K562 (cell line): ENCODE measurements around the gene ITGA6. TPM values are rescaled to one million over a fixed set of nuclear protein-coding genes. Genes with fewer than 3 reads are reported as not detected.

Experiments used
- ATAC-seq: fragments of 200-7000 bp; cut with Tn5 transposase; 3 replicates; pipeline ENCODE4 v1.9.1; 2020; ENCODE audit warnings: moderate library complexity
- BruUV-seq: library from RNA; stranded (reverse); fragments of 400-500 nt; replicated peaks from 2 replicates; lab custom pipeline; 2021; lab: Mats Ljungman, UMichigan
- CTCF ChIA-PET: fragments of 300-600 bp; formaldehyde crosslinking; extraction: SDS; loops from one replicate; lab custom pipeline; 2021; ENCODE audit warnings: low intra/inter-chr PET ratio; lab: Yijun Ruan, JAX
- POLR2A ChIA-PET: fragments of 300-600, 350-650 bp; sonication (Branson Sonifier 250); formaldehyde crosslinking; extraction: SDS; loops from one replicate; lab custom pipeline; 2021; ENCODE audit warnings: antibody characterized with exemption, inconsistent platforms; lab: Yijun Ruan, JAX
- DNase-seq, 4 experiments: peaks; one replicate each; pipeline versions ENCODE4 v3.0.0 to v3.0.0-alpha.2; 2011 to 2018; ENCODE audit warnings: low spot score in 3 of 4, mixed read lengths in 3 of 4; ENCODE audit errors: extremely low read depth in 1 of 4
- FAIRE-seq: peaks from 2 replicates; lab custom pipeline; 2011; peaks lifted over from hg19 to GRCh38; lab: Jason Lieb, UNC
- H2AFZ ChIP-seq: 2 replicates; pipeline ENCODE4 v1.6.0; 2011; ENCODE audit warnings: low read depth, low read length, control low read depth, inconsistent platforms
- H3K27ac ChIP-seq: fragments of 200-600 bp; 3 replicates; pipeline ENCODE4 v1.8.0; 2011; ENCODE audit warnings: low read depth, mild to moderate bottlenecking, control low read depth, inconsistent platforms, low read length, moderate library complexity, mixed read lengths; ENCODE audit errors: extremely low read depth
- H3K27me3 ChIP-seq, 2 experiments: fragments of 300-600 bp in 1 of 2; 2 replicates in 1 of 2; 3 replicates in 1 of 2; pipeline versions ENCODE4 v1.6.0 to v1.8.0; 2011; ENCODE audit warnings: inconsistent platforms in 2 of 2, low read length in 2 of 2, mild to moderate bottlenecking in 1 of 2, mixed read lengths in 1 of 2, moderate library complexity in 1 of 2; ENCODE audit not compliant: control insufficient read depth in 2 of 2, insufficient read depth in 2 of 2
- H3K36me3 ChIP-seq: fragments of 300-600 bp; 3 replicates; pipeline ENCODE4 v1.8.0; 2011; ENCODE audit warnings: mild to moderate bottlenecking, low read length, inconsistent platforms; ENCODE audit not compliant: control insufficient read depth, insufficient read depth
- H3K4me1 ChIP-seq, 2 experiments: fragments of 200-600 bp in 1 of 2; replicated peaks in 1 of 2; 2 replicates in 1 of 2; 3 replicates in 1 of 2; pipeline versions ENCODE4 v1.5.1 to v1.8.0; 2011; ENCODE audit warnings: inconsistent platforms in 2 of 2, low read length in 2 of 2, mild to moderate bottlenecking in 1 of 2, mixed read lengths in 1 of 2, moderate library complexity in 1 of 2; ENCODE audit not compliant: control insufficient read depth in 2 of 2, insufficient read depth in 2 of 2
- H3K4me2 ChIP-seq: 2 replicates; pipeline ENCODE4 v1.6.1; 2011; ENCODE audit warnings: low read length, control low read depth, inconsistent platforms, mixed read lengths; ENCODE audit not compliant: insufficient read depth
- H3K4me3 ChIP-seq: fragments of 200-600 bp; sonication (generic), shearing (Covaris generic); 2 replicates; pipeline ENCODE4 v1.5.1; 2016; ENCODE audit warnings: control low read depth, inconsistent platforms
- H3K79me2 ChIP-seq: fragments of 200-600 bp; 3 replicates; pipeline ENCODE4 v1.8.0; 2011; ENCODE audit warnings: low read length, inconsistent platforms; ENCODE audit not compliant: control insufficient read depth, insufficient read depth
- H3K9ac ChIP-seq, 2 experiments: 2 replicates each; pipeline versions ENCODE4 v1.6.0 to v1.6.1; 2011; ENCODE audit warnings: low read depth in 2 of 2, low read length in 2 of 2, control low read depth in 1 of 2, inconsistent platforms in 1 of 2, mild to moderate bottlenecking in 1 of 2, mixed read lengths in 1 of 2; ENCODE audit not compliant: insufficient read depth in 1 of 2
- H3K9me1 ChIP-seq: one replicate; pipeline ENCODE4 v1.6.0; 2011; ENCODE audit warnings: inconsistent platforms, mild to moderate bottlenecking, low read length, moderate library complexity; ENCODE audit not compliant: control insufficient read depth, insufficient read depth
- H3K9me3 ChIP-seq: replicated peaks from 2 replicates; pipeline ENCODE4 v1.5.1; 2011; ENCODE audit warnings: low read depth, low read length, inconsistent platforms; ENCODE audit not compliant: control insufficient read depth, insufficient read depth
- H4K20me1 ChIP-seq: replicated peaks from 2 replicates; pipeline ENCODE4 v1.6.1; 2011; ENCODE audit warnings: low read length, inconsistent platforms, mixed read lengths; ENCODE audit not compliant: control insufficient read depth, insufficient read depth
- CREB3 ChIP-seq: fragments of 450-650 bp; conservative IDR thresholded peaks from 2 replicates; pipeline ENCODE4 v1.6.1; 2016; ENCODE audit warnings: missing genetic modification characterization, low read depth, mild to moderate bottlenecking, missing compliant biosample characterization, moderate library complexity
- RBM25 ChIP-seq: fragments of 200-400 bp; formaldehyde crosslinking; IDR thresholded peaks from 2 replicates; pipeline ENCODE4 v1.6.1; 2018; ENCODE audit warnings: low read length, low read depth, moderate library complexity; ENCODE audit not compliant: severe bottlenecking
- SMARCA5 ChIP-seq: fragments of 450-650 bp; IDR thresholded peaks from 2 replicates; pipeline ENCODE4 v1.6.1; 2016
- SNIP1 ChIP-seq: fragments of 450-650 bp; IDR thresholded peaks from 2 replicates; pipeline ENCODE4 v1.7.1; 2017; ENCODE audit warnings: low read depth, mild to moderate bottlenecking
- ZBTB2 ChIP-seq: fragments of 450-650 bp; IDR thresholded peaks from 2 replicates; pipeline ENCODE4 v1.6.1; 2016; ENCODE audit warnings: antibody characterized with exemption
- ZNF609 ChIP-seq: sonication (generic); formaldehyde crosslinking; IDR thresholded peaks from 2 replicates; pipeline ENCODE4 v1.8.1; 2023; ENCODE audit warnings: missing genetic modification reagents, mild to moderate bottlenecking, borderline replicate concordance
- ZNF655 ChIP-seq: fragments of 250-450 bp; sonication (Bioruptor Pico); IDR thresholded peaks from 2 replicates; pipeline ENCODE4 v1.5.0; 2021
- ZNF699 ChIP-seq: fragments of 250-450 bp; sonication (Bioruptor Pico); IDR thresholded peaks from 2 replicates; pipeline ENCODE4 v1.8.0; 2021; ENCODE audit warnings: mild to moderate bottlenecking, moderate library complexity; ENCODE audit not compliant: insufficient replicate concordance
- ZNF830 ChIP-seq: fragments of 250-450 bp; sonication (Bioruptor Pico); IDR thresholded peaks from 2 replicates; pipeline ENCODE4 v1.5.0; 2021; ENCODE audit warnings: mild to moderate bottlenecking
- WGBS: fragments of 100-300 bp; shearing (Covaris generic); methylation state at CpG from one replicate; pipeline ENCODE4 v1.1.6; 2016; ENCODE audit warnings: low coverage, mixed read lengths; ENCODE audit not compliant: insufficient coverage; ENCODE audit errors: missing lambda C conversion rate; 5-methylcytosine and 5-hydroxymethylcytosine counted together
- in situ Hi-C: fragments of 300-500 bp; cut with MboI; formaldehyde crosslinking; loops from 4 replicates; pipeline ENCODE4 v1.15.0; 2018; ENCODE audit warnings: inconsistent platforms, mixed read lengths
- intact Hi-C: fragments of 100-400 bp; cut with micrococcal nuclease; formaldehyde crosslinking; loops from 2 replicates; pipeline ENCODE4 v1.14.2; 2022
- polyA plus RNA-seq, 8 experiments: library from polyadenylated mRNA; depleted of rRNA in 4 of 8; stranded (reverse) in 5 of 8; unstranded in 3 of 8; fragments of >200 nt; fragmentation: Nextera tagmentation in 2 of 8; fragmentation: Illumina TruSeq in 1 of 8; extraction: Ambion mirVana in 2 of 8; extraction: Trizol in 1 of 8; gene quantifications; 2 replicates each; pipeline versions ENCODE4 v1.2.1 to v1.2.3, GENCODE V29; 2011 to 2014; ENCODE audit warnings: inconsistent platforms in 1 of 8, missing spikeins in 1 of 8
- total RNA-seq, 7 experiments: library from RNA; depleted of rRNA in 6 of 7; stranded (reverse); fragments of >200 nt in 6 of 7; fragmentation: Illumina TruSeq in 2 of 7; extraction: Trizol in 2 of 7; gene quantifications; 2 replicates each; pipeline versions ENCODE4 v1.2.1 to v1.2.3, GENCODE V29; 2011 to 2021; ENCODE audit warnings: low replicate concordance in 1 of 7
- TF ChIP-seq, protein P1 (sequence below): fragments of 250-450 bp; sonication (Bioruptor Pico); IDR thresholded peaks from 2 replicates; pipeline ENCODE4 v1.4.0; 2020; ENCODE audit warnings: mild to moderate bottlenecking, moderate library complexity, borderline replicate concordance

ITGA6 gene
- total and polyA plus RNA-seq, 9 of the 15 experiments (the other 6 are each of a cell fraction or from before 2014, with no cell fraction given) = 0.01 to 0.29 (median 0.05) TPM; not detected in 5

DNA sequence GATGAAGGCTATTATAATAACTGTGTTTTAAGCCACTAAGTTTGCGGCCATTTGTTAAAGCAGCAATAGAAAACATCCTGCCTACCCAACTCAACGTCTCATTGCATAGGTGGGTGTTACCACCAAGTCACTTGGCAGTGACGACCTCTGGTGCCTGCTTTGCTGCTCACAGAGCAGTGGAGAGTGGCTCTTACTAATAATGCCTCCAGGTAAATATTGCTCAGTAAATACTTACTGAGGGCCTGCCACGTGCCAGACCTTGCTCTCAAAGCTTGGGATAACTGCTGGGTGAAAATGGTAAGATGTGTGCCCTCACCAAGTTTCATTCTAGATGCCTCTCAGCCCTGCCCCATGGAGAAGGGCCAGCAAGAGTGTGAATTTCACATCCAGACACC, 27.7 kb downstream of the ITGA6 start:
- intact Hi-C loops (no loop called here), in situ Hi-C loops (loop anchor here (25.0 kb wide), 1 partner anchor 868 kb away; no protein-coding TSS in a partner anchor)
- CTCF ChIA-PET = no interaction called here
- no TSS peak for BruUV-seq
- Histone ChIP-seq H3K79me2 (no peaks in the 10 kb centered on the region), H4K20me1 (no peaks in the 10 kb centered on the region), H3K36me3 (no peaks in the 10 kb centered on the region), H3K9me1 (no peaks in the 10 kb centered on the region), H3K4me3 (no peak overlapping the region), H3K9ac (no peak overlapping the region), H2AFZ (no peak overlapping the region), H3K27me3 (peaks cover 7 to 46% of the 10 kb centered on the region in 2 experiments; a peak in 4 of 5 replicates), H3K9me3 (no peaks in the 10 kb centered on the region), H3K4me1 (no peaks in the 10 kb centered on the region), H3K27ac (no peak overlapping the region), H3K4me2 (no peak overlapping the region)
- ATAC-seq (no peak), FAIRE-seq (no peak), DNase-seq (no peak)
- POLR2A ChIA-PET = interaction anchor here (0.6 kb wide), 1 partner anchor 91 kb away, joined by 3 read pairs; no protein-coding TSS in a partner anchor
- 1% methylated on average over 4 of the region's 4 CpGs for WGBS
- TF ChIP-seq, protein P1, sequence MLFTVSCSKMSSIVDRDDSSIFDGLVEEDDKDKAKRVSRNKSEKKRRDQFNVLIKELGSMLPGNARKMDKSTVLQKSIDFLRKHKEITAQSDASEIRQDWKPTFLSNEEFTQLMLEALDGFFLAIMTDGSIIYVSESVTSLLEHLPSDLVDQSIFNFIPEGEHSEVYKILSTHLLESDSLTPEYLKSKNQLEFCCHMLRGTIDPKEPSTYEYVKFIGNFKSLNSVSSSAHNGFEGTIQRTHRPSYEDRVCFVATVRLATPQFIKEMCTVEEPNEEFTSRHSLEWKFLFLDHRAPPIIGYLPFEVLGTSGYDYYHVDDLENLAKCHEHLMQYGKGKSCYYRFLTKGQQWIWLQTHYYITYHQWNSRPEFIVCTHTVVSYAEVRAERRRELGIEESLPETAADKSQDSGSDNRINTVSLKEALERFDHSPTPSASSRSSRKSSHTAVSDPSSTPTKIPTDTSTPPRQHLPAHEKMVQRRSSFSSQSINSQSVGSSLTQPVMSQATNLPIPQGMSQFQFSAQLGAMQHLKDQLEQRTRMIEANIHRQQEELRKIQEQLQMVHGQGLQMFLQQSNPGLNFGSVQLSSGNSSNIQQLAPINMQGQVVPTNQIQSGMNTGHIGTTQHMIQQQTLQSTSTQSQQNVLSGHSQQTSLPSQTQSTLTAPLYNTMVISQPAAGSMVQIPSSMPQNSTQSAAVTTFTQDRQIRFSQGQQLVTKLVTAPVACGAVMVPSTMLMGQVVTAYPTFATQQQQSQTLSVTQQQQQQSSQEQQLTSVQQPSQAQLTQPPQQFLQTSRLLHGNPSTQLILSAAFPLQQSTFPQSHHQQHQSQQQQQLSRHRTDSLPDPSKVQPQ (CRISPR knock-in tag) = no peak
- TF ChIP-seq ZBTB2 (no peak), ZNF830 (CRISPR knock-in tag) (no peak), ZNF609 (CRISPR knock-in tag) (no peak), RBM25 (no peak), ZNF699 (CRISPR knock-in tag) (no peak), SMARCA5 (no peak), CREB3 (no peak), ZNF655 (CRISPR knock-in tag) (no peak), SNIP1 (no peak)
